HG02938 (cell line): Measurements from ENCODE around the gene ZFP36.

ENCODE experiments used
- ATAC-seq: cut with Tn5 transposase; IDR thresholded peaks from one replicate; pipeline ENCODE4 v1.9.1; 2021; ENCODE audit warnings: mild to moderate bottlenecking, moderate library complexity; ENCODE audit not compliant: unreplicated experiment

ZFP36 gene

GRCh38 chr19:39384839-39385568 lies 21.6 kb upstream of the ZFP36 start:
- ATAC-seq = no peak

DNA sequence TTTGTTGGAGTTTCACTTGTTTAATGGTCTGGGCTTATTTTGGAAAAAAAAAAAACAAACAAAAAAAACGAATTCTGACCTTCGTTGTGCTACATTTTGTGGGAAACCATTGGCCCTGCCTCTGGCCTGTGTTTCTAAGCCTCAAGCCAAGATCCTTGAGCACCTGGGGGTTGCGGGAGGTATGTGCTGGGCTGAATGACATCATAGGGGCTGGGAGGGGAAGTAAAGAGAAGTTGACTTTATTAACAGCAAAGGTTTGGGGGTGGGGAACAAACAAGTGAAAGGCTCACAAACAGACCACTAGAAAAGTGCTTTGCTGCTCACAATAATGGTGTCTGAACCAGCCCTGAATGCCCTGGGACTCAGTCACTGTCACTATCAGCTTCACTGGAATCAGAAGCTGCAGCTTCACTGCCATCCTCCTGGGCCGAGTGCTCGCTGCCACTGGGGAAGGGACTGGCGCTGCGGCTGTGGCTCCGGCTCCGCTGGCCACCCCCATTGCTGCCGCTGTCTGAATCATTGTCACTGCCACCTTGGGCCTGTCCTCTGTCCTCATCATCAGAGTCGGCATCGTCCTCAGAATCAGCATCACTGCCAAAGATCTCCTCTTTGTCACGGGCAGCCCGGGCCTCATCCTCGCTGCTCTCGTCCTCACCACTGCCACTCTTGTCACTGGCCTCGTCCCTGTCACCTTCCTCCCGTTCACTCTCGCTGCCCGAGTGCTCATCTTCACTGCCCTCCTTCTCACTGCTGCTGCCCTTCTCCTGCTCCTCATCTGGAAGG lies 20.8 kb upstream of the ZFP36 start:
- ATAC-seq = no peak

GRCh38 chr19:39386557-39386956 lies 20.1 kb upstream of the ZFP36 start:
- ATAC-seq = no peak

GRCh38 chr19:39388657-39389056 lies 18.0 kb upstream of the ZFP36 start:
- no peak for ATAC-seq

DNA sequence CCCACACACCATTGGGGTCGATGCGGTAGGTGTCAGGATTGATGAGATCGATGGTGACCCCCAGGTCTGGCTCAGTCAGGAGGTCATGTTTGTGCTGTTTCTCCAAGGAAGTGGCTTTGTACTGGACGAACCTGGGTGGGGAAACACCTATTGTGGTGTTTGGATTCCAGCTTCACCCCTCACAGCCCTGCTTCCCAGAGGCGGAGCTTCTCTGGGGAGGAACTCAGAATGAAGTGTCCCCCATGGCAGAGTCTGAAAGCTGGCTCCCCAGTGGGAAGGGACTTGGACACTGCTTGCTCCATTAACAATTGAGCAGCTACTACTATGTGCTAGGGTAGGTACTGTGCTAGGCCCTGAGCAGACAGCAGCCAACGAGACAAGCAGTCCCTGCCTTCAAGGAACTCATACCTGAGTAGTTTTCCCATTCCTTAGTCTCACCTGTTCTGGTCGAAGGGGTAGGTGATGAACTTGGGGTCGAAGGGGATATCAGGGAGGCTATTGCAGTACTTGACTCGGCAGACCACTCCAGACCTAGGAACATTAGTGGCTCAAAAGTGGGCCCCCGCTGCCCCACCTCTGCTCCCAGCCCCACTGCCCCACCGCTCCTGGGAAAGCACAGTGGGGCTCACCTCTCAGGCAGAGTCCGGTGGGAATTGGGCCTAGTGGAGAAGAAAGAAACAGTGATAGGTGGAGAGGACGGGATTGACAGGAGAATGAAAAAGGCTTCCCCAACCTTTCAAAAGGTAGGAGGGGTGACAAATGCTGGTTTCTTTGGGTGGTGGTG lies 16.8 kb upstream of the ZFP36 start:
- ATAC-seq = no peak

DNA sequence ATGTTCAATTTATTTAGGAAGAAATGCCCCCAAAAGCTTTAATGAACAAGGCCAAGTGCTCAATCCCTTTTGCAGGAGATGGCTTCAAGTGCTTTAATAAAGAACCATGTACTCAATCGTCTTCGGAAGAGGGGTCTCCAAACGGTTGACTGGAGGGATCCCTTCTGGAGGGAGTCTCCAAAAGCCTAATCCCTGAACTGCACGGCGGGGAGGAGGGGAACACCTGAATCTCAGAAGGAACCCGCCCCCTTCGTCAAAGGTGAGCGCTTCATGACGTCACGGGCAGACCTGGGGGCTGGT lies 16.2 kb upstream of the ZFP36 start:
- no peak for ATAC-seq

DNA sequence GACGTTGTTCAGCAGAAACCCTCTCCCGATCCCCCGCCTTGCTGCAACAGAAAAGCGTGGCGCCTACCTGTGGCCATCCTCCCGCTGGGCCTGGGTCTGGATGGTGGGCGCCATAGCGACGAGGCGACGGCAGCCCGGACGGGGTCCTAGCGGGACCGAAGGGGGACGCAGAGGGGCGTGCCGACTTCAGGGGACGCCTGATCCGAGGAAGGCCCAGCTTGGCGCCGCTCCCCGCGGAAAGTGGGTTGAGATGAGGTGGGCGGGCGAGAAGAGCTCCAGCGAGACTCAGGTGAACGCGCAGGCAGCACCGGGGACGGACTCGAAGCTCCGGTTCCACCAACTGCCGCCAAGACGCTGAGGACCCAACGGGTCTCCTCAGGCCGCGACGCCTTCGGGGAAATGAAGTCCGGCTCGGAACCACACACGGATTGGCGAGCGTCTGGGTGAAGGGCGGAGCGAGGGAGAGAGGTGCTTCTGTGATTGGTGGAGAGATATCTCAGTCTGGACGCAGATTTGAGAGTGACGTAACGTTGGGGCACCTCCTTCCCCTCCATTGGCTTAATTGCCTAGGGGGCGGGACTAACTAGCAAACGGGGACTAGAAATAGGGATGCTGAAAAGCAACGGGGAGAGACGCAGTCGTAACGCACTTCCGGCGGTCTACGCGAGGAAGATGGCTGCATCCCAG lies 15.8 kb upstream of the ZFP36 start, which contains the start of the genes MED29 and PAF1:
Gene MED29, plus strand, starts transcription at position 628 of the 687 bp plus-strand sequence. Its CDS starts 45 bp downstream, at position 673.
Gene PAF1, minus strand, starts transcription at position 356 of the 687 bp plus-strand sequence. Its CDS starts 242 bp downstream, at position 114.
- ATAC-seq = peak; percentile 93

GRCh38 chr19:39397360-39398296 lies 9.0 kb upstream of the ZFP36 start:
- ATAC-seq = peak; percentile 39

- ATAC-seq = no peak
Measured at GRCh38 chr19:39398297-39398864, 8.3 kb upstream of the ZFP36 start.

GRCh38 chr19:39399668-39400050 lies 7.0 kb upstream of the ZFP36 start:
- ATAC-seq = no peak

DNA sequence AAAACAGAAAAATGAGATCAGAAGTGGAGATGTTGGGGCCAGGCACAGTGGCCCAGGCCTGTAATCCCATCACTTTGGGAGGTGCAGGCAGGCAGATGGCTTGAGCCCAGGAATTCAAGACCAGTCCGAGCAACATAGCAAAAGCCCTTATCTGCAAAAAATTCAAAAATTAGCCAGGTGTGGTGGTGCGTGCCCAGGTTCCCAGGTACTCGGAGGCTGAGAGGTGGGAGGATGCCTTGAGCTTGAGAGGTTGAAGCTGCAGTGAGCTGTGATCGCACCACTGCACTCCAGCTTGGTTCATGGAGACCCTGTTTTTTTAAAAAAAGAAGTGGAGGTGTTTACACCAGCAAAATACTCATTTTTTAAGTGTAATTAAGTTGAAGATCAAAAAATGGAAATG lies 6.6 kb upstream of the ZFP36 start:
- no peak for ATAC-seq

GRCh38 chr19:39401070-39401548 lies 5.5 kb upstream of the ZFP36 start:
- ATAC-seq = no peak

DNA sequence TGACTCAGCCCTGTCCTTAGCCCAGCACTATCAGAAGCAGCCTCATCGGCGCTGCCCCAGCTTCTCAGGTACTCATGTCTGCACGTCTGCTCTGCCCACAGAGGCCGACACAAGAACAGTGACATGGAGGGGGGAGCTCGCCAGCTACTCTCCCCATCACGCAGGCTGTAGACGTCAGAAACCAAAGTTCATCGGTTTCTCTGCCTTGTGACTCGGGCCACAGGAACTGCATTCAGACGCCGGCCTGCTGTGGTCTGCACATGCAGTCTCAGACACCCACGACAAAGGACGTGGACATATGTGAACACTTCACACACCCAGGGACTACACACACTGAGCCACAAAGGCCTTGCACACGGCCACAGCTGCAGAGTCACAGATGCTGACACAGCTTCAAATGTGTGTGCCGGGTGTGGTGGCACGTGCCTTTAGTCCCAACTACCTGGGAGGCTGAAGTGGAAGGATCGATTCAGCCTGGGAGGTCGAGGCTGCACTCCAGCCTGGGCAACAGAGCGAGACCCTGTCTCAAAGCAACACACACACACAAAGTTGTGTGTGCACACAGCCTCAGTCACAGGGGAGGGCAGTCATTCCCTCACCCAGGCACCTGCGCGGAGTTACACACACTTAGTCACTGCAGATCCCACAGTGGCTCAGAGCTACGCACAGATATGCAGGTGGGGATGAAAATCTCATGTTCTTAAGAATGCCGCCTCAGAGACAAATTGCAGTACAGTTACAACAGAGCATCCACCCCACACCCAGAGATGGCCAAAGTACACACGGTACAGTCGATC lies 4.9 kb upstream of the ZFP36 start:
- peak; percentile 27 for ATAC-seq

DNA sequence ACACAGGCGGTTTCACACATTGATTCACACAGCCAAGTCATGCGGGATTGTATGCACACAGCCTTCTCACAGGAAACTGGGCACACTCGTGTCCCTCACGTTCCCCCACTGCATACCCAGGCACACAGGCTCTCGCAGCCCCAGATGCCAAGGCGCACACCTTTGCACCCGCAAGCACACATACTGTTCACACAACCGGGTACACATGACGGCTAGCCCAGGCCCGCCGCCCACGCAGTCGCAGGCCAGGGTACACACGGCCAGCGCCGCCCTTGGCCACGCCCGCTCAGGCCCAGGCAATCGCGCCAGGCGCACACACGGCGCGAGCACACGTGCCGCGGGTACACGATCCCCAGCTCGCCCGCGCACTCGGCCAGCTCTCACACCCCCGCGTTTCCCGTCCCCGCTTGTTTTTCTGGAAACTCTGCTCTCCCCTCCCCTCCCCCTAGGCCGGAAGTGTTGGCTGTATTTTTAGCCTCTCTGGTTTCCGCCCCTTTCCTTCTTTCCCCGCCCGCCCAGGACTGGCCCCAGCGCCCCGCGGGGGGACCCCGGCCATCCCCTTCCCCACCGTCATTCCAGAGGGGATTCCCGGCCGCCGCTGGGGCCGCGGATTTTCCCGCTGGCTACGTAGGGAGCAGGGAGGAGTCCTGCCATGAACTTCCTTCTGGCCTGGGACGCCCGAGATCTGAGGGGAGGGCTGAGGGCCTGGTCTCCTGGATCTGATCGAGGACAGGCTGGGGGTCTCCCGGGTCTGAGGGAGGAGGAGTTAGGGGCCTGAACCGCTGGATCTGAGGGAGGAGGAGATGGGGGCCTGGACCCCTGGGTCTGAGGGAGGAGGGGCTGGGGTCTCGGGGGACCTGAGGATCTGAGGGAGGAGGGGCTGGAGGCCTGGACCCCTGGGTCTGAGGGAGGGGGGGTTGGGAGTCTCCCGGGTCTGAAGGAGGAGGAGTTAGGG lies 4.0 kb upstream of the ZFP36 start:
- peak; percentile 19 for ATAC-seq

- ATAC-seq = no peak
Measured at GRCh38 chr19:39403331-39404312, 3.0 kb upstream of the ZFP36 start.

DNA sequence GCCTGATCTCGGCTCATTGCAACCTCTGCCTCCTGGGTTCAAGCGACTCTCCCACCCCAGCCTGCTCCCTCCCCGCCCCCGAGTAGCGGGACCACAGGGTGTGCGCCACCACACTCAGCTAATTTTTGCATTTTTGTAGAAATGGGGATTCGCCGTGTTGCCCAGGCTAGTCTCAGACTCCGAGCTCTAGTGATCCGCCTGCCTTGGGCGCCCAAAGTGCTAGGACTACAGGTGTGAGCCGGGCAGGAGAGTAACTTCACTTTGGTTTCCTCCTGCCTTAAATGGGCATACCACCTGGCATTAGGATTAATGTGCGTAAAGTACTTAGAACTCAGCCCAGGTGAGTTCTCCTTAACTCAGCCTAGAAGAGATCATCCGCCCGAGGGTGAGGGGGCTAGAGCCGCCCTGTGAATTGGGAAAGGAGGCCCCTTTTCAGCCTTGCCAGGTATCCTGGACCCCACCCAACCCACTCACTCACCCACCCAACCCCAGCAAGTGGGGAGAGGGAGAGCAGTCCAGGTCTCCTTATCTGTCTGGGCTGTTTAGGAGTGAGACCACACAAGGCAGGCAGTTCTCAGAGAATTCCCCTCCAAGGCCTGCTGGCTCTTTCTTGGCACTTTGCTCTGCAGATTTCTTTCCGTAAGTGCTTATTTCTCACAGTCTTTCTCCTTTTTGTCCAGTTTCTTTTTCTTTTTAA lies 1.2 kb upstream of the ZFP36 start:
- ATAC-seq = no peak
